Body of pancreas (tissue), 4 donors: ENCODE results near the gene PRXL2C. TPM values are rescaled to one million over a fixed set of nuclear protein-coding genes. Genes with fewer than 3 reads are reported as not detected.

ENCODE experiments used
- ATAC-seq: fragments of 150-250 bp; one replicate; pipeline ENCODE4 v1.9.1; 2016
- DNase-seq, 4 donors: peaks; one replicate each; pipeline ENCODE4 v3.0.0-alpha.2; 2019
- H3K27ac ChIP-seq, 4 donors: fragments of 200-600 bp; sonication (generic); 1 replicate in 3 of 4; 2 replicates in 1 of 4; pipeline versions ENCODE4 v1.5.1 to v1.6.1; 2016 to 2019; ENCODE audit warnings: mild to moderate bottlenecking in 1 of 4, mixed read lengths in 1 of 4, moderate library complexity in 1 of 4
- H3K27me3 ChIP-seq, 2 donors: fragments of 200-600 bp; sonication (generic); one replicate each; pipeline ENCODE4 v1.6.0; 2016; ENCODE audit warnings: mild to moderate bottlenecking in 1 of 2
- H3K36me3 ChIP-seq, 2 donors: fragments of 200-600 bp; sonication (generic); replicated peaks in 1 of 2; 2 replicates each; pipeline ENCODE4 v1.5.1; 2016; ENCODE audit warnings: low read depth in 2 of 2; ENCODE audit not compliant: insufficient read depth in 1 of 2
- H3K4me1 ChIP-seq: fragments of 200-600 bp; sonication (generic); one replicate; pipeline ENCODE4 v1.6.0; 2016
- H3K4me3 ChIP-seq, 2 donors: fragments of 200-600 bp; sonication (generic); 1 replicate in 1 of 2; 2 replicates in 1 of 2; pipeline ENCODE4 v1.5.1; 2016 to 2019
- H3K9me3 ChIP-seq, 3 donors: fragments of 200-600 bp; sonication (generic); 1 replicate in 2 of 3; 2 replicates in 1 of 3; pipeline ENCODE4 v1.5.1; 2016
- CTCF ChIP-seq, 7 experiments: fragments of 450-650 bp in 4 of 7; fragments of 200-600 bp in 3 of 7; sonication (generic) in 3 of 7; IDR thresholded peaks; one replicate each; pipeline ENCODE4 v1.5.1; 2016 to 2019; ENCODE audit warnings: antibody characterized with exemption in 7 of 7
- POLR2A ChIP-seq, 3 donors: fragments of 450-650 bp; IDR thresholded peaks; one replicate each; pipeline ENCODE4 v1.6.1; 2016; ENCODE audit warnings: antibody characterized with exemption in 3 of 3, mild to moderate bottlenecking in 2 of 3
- WGBS, 2 donors: methylation state at CpG; one replicate each; pipeline ENCODE4 v1.1.5; 2017; 5-methylcytosine and 5-hydroxymethylcytosine counted together
- intact Hi-C: fragments of 100-400 bp; cut with DNase I; formaldehyde crosslinking; loops from one replicate; pipeline ENCODE4 v1.15.1; 2023
- total RNA-seq, 2 donors: library from RNA; depleted of rRNA; stranded (reverse); fragments of >200 nt; gene quantifications; one replicate each; pipeline ENCODE4 v1.1.0, GENCODE V29; 2016

Gene PRXL2C
- total RNA-seq, 2 donors from 2014 or later: 3.3 to 5.7 TPM

- TF ChIP-seq POLR2A (IDR thresholded peaks at IDR 0.05) (no peak), CTCF (IDR thresholded peaks at IDR 0.05) (no peak)
- H3K27ac ChIP-seq: no peak overlapping the region
- intact Hi-C loops: no loop called here
- H3K9me3 ChIP-seq: no peaks in the 10 kb centered on the region
- H3K27me3 ChIP-seq: no peaks in the 10 kb centered on the region
- ATAC-seq: no peak
- DNase-seq: no peak
- no peak overlapping the region for H3K4me3 ChIP-seq
- H3K36me3 ChIP-seq: no peaks in the 10 kb centered on the region
- H3K4me1 ChIP-seq: peaks cover 15% of the 10 kb centered on the region
- 69 to 72% methylated on average over 3 of the region's 3 CpGs for WGBS, 2 donors
Observed at GRCh38 chr9:96607971-96608370, 47.1 kb downstream of the PRXL2C start.

GRCh38 chr9:96605328-96605727 lies 49.8 kb downstream of the PRXL2C start:
- ATAC-seq: no peak
- Histone ChIP-seq H3K4me3 (no peak overlapping the region), H3K4me1 (peaks cover 4% of the 10 kb centered on the region), H3K9me3 (no peaks in the 10 kb centered on the region), H3K36me3 (no peaks in the 10 kb centered on the region), H3K27me3 (no peaks in the 10 kb centered on the region), H3K27ac (no peak overlapping the region)
- 84 to 90% methylated on average over 3 of the region's 3 CpGs for WGBS, 2 donors
- intact Hi-C loops: no loop called here
- DNase-seq: no peak
- TF ChIP-seq POLR2A (IDR thresholded peaks at IDR 0.05) (no peak), CTCF (IDR thresholded peaks at IDR 0.05) (no peak)

- WGBS, 2 donors: 39 to 53% methylated on average over 3 of the region's 3 CpGs
- H3K4me3 ChIP-seq: no peak overlapping the region
- intact Hi-C loops: no loop called here
- DNase-seq (peak in 2 of 4 donors; percentile 18 to 21), ATAC-seq (peak; percentile 68)
- peak overlapping the region in 1 of 4 donors; percentile 35 for H3K27ac ChIP-seq
- no peaks in the 10 kb centered on the region for H3K27me3 ChIP-seq
- no peaks in the 10 kb centered on the region for H3K36me3 ChIP-seq
- peaks cover 9% of the 10 kb centered on the region for H3K4me1 ChIP-seq
- H3K9me3 ChIP-seq: no peaks in the 10 kb centered on the region
- TF ChIP-seq POLR2A (IDR thresholded peaks at IDR 0.05) (no peak), CTCF (IDR thresholded peaks at IDR 0.05) (no peak)
Observed at GRCh38 chr9:96604004-96604319, 51.2 kb downstream of the PRXL2C start.

- H3K9me3 ChIP-seq: no peaks in the 10 kb centered on the region
- ATAC-seq (peak; percentile 55), DNase-seq (no peak)
- H3K36me3 ChIP-seq: no peaks in the 10 kb centered on the region
- H3K27ac ChIP-seq: peak overlapping the region in 1 of 4 donors; percentile 35
- TF ChIP-seq POLR2A (IDR thresholded peaks at IDR 0.05) (no peak), CTCF (IDR thresholded peaks at IDR 0.05) (no peak)
- no peaks in the 10 kb centered on the region for H3K27me3 ChIP-seq
- 66 to 71% methylated on average over 8 of the region's 8 CpGs for WGBS, 2 donors
- no peak overlapping the region for H3K4me3 ChIP-seq
- intact Hi-C loops: no loop called here
- H3K4me1 ChIP-seq: peaks cover 10% of the 10 kb centered on the region
Observed at GRCh38 chr9:96603305-96604003, 51.7 kb downstream of the PRXL2C start.

GRCh38 chr9:96599298-96599697 lies 55.8 kb downstream of the PRXL2C start:
- WGBS, 2 donors: 78 to 81% methylated on average over 5 of the region's 5 CpGs

More at GRCh38 chr9:96599298-96599697, 55.8 kb downstream of the PRXL2C start:
- Histone ChIP-seq H3K36me3 (no peaks in the 10 kb centered on the region), H3K4me1 (peaks cover 10% of the 10 kb centered on the region), H3K9me3 (no peaks in the 10 kb centered on the region), H3K4me3 (no peak overlapping the region), H3K27me3 (no peaks in the 10 kb centered on the region), H3K27ac (no peak overlapping the region)
- intact Hi-C loops: no loop called here
- no peak for TF ChIP-seq POLR2A (IDR thresholded peaks at IDR 0.05)
- no peak for TF ChIP-seq CTCF (IDR thresholded peaks at IDR 0.05)
- no peak for DNase-seq
- no peak for ATAC-seq
